Astrocyte of the cerebellum (primary cell): ENCODE data around the gene DNMT1.
"Not testable (repeated sequence)": the region's sequence is repeated elsewhere in the genome, so short reads cannot be mapped to it uniquely, and the experiment has no call there.

Source experiments
- DNase-seq: peaks from one replicate; pipeline ENCODE4 v3.0.0-alpha.2; 2011; ENCODE audit warnings: low read depth
- H3K4me3 ChIP-seq: 2 replicates; pipeline ENCODE4 v1.5.1; 2011; ENCODE audit warnings: mild to moderate bottlenecking, low read depth, low read length, moderate library complexity
- CTCF ChIP-seq: IDR thresholded peaks from 2 replicates; pipeline ENCODE4 v1.5.1; 2012; ENCODE audit warnings: low read length, low read depth, moderate library complexity, mild to moderate bottlenecking; ENCODE audit errors: missing control alignments
- in situ Hi-C: cut with HindIII; loops from 2 replicates; pipeline ENCODE4 v1.10.0; 2017; ENCODE audit warnings: low sequenced_read_pairs

Gene DNMT1

GRCh38 chr19:10194500-10195198, at the start of gene DNMT1:
TSS of gene DNMT1 (minus strand) at chr19:10194953. CDS start at chr19:10194899, 54 bp downstream.
- peak; percentile 87 for DNase-seq
- H3K4me3 ChIP-seq: peak within 1 kb of the TSS; percentile 82
- in situ Hi-C loops: no loop called here
- no peak for TF ChIP-seq CTCF

GRCh38 chr19:10243606-10244005, 48.9 kb upstream of the DNMT1 start:
- in situ Hi-C loops: no loop called here
- no peak for TF ChIP-seq CTCF
- no peak for DNase-seq
- no peak overlapping the region for H3K4me3 ChIP-seq

- DNase-seq, in situ Hi-C loops, H3K4me3 ChIP-seq: not testable (repeated sequence)
These were observed 47.2 kb upstream of the DNMT1 start for GRCh38 chr19:10241826-10242449.

- DNase-seq: no peak
- no peak overlapping the region for H3K4me3 ChIP-seq
- no peak for TF ChIP-seq CTCF
- in situ Hi-C loops: no loop called here
These were observed 43.5 kb upstream of the DNMT1 start for GRCh38 chr19:10238172-10238783.

- in situ Hi-C loops: no loop called here
- no peak for DNase-seq
- no peak overlapping the region for H3K4me3 ChIP-seq
- TF ChIP-seq CTCF: no peak
These were observed 42.9 kb upstream of the DNMT1 start for GRCh38 chr19:10237702-10238101.

GRCh38 chr19:10235409-10235808, 40.7 kb upstream of the DNMT1 start:
- in situ Hi-C loops, H3K4me3 ChIP-seq, DNase-seq: not testable (repeated sequence)

- in situ Hi-C loops: no loop called here
- no peak for TF ChIP-seq CTCF
- DNase-seq: no peak
- H3K4me3 ChIP-seq: no peak overlapping the region
These were observed 40.2 kb upstream of the DNMT1 start for GRCh38 chr19:10235003-10235402.
